A673 (cell line): ENCODE data around the gene INPP5A. TPM values are rescaled to one million over a fixed set of nuclear protein-coding genes. Genes with fewer than 3 reads are reported as not detected.

Source experiments
- BruUV-seq: library from RNA; stranded (reverse); fragments of 400-500 nt; replicated peaks from 2 replicates; lab custom pipeline; 2021; lab: Mats Ljungman, UMichigan
- CTCF ChIA-PET: fragments of 300-600 bp; sonication (Branson Sonifier 250); formaldehyde crosslinking; loops from one replicate; lab custom pipeline; 2022; ENCODE audit warnings: antibody characterized with exemption; lab: Charles Lee
- POLR2A ChIA-PET: fragments of 300-600 bp; sonication (Branson Sonifier 250); formaldehyde crosslinking; loops from one replicate; lab custom pipeline; 2022; ENCODE audit warnings: antibody characterized with exemption; ENCODE audit not compliant: low non-redundant PET; lab: Charles Lee
- DNase-seq: peaks from one replicate; pipeline ENCODE4 v3.0.0-alpha.2; 2015; ENCODE audit warnings: low spot score
- H3K27ac ChIP-seq: fragments of 200-600 bp; sonication (generic); 2 replicates; pipeline ENCODE4 v1.5.1; 2016; ENCODE audit warnings: mixed run types, low read depth, mild to moderate bottlenecking, mixed read lengths, antibody characterized with exemption, low read length; ENCODE audit not compliant: poor library complexity, severe bottlenecking
- H3K27me3 ChIP-seq: fragments of 200-600 bp; sonication (generic); replicated peaks from 2 replicates; pipeline ENCODE4 v1.6.1; 2017; ENCODE audit warnings: mixed run types, low read depth, mild to moderate bottlenecking, mixed read lengths, antibody characterized with exemption, low read length; ENCODE audit not compliant: insufficient read depth, poor library complexity
- H3K36me3 ChIP-seq: fragments of 200-600 bp; sonication (generic); 2 replicates; pipeline ENCODE4 v1.6.1; 2016; ENCODE audit warnings: mixed run types, mild to moderate bottlenecking, mixed read lengths, antibody characterized with exemption, low read length; ENCODE audit not compliant: insufficient read depth, poor library complexity, severe bottlenecking
- H3K4me1 ChIP-seq: fragments of 200-600 bp; sonication (generic); 2 replicates; pipeline ENCODE4 v1.6.1; 2017; ENCODE audit warnings: mixed run types, mild to moderate bottlenecking, mixed read lengths, antibody characterized with exemption, low read length; ENCODE audit not compliant: insufficient read depth, poor library complexity, severe bottlenecking
- H3K4me3 ChIP-seq: fragments of 200-600 bp; sonication (generic); 2 replicates; pipeline ENCODE4 v1.5.1; 2016; ENCODE audit warnings: low read depth, mixed run types, mild to moderate bottlenecking, mixed read lengths, low read length; ENCODE audit not compliant: poor library complexity, severe bottlenecking
- H3K9me3 ChIP-seq: fragments of 200-600 bp; sonication (generic); 2 replicates; pipeline ENCODE4 v1.6.1; 2016; ENCODE audit warnings: mixed run types, low read depth, mild to moderate bottlenecking, mixed read lengths, antibody characterized with exemption, low read length; ENCODE audit not compliant: poor library complexity, severe bottlenecking
- EZH2 ChIP-seq: fragments of 200-600 bp; sonication (generic); IDR thresholded peaks from 2 replicates; pipeline ENCODE4 v1.6.1; 2017; ENCODE audit warnings: borderline replicate concordance, low read depth, mild to moderate bottlenecking, mixed read lengths, antibody characterized with exemption, low read length; ENCODE audit not compliant: poor library complexity, severe bottlenecking
- intact Hi-C: fragments of 100-400 bp; cut with micrococcal nuclease; formaldehyde crosslinking; loops from one replicate; pipeline ENCODE4 v1.10.0; 2022; ENCODE audit not compliant: unreplicated experiment
- total RNA-seq: library from RNA; stranded (reverse); gene quantifications from 2 replicates; pipeline ENCODE4 v1.2.3, GENCODE V29; 2021
- TF ChIP-seq, protein P1 (sequence below): fragments of 300-800, 200-600 bp; sonication (generic); conservative IDR thresholded peaks from 2 replicates; pipeline ENCODE4 v1.5.1; 2017; ENCODE audit warnings: low read depth, mild to moderate bottlenecking, antibody characterized with exemption, low read length, moderate library complexity, mixed read lengths

Gene INPP5A
- total RNA-seq, 1 experiment from 2014 or later: 21.8 TPM

GRCh38 chr10:132762267-132762666, 224.7 kb downstream of the INPP5A start:
- ChIA-PET POLR2A (no interaction called here), CTCF (no interaction called here)
- H3K4me1 ChIP-seq: no peaks in the 10 kb centered on the region
- H3K27me3 ChIP-seq: no peaks in the 10 kb centered on the region
- no peak overlapping the region for H3K4me3 ChIP-seq
- intact Hi-C loops: no loop called here
- H3K27ac ChIP-seq: no peak overlapping the region
- no peaks in the 10 kb centered on the region for H3K9me3 ChIP-seq
- no peaks in the 10 kb centered on the region for H3K36me3 ChIP-seq
- TF ChIP-seq, protein P1, sequence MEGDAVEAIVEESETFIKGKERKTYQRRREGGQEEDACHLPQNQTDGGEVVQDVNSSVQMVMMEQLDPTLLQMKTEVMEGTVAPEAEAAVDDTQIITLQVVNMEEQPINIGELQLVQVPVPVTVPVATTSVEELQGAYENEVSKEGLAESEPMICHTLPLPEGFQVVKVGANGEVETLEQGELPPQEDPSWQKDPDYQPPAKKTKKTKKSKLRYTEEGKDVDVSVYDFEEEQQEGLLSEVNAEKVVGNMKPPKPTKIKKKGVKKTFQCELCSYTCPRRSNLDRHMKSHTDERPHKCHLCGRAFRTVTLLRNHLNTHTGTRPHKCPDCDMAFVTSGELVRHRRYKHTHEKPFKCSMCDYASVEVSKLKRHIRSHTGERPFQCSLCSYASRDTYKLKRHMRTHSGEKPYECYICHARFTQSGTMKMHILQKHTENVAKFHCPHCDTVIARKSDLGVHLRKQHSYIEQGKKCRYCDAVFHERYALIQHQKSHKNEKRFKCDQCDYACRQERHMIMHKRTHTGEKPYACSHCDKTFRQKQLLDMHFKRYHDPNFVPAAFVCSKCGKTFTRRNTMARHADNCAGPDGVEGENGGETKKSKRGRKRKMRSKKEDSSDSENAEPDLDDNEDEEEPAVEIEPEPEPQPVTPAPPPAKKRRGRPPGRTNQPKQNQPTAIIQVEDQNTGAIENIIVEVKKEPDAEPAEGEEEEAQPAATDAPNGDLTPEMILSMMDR: no peak
- no peak for DNase-seq
- BruUV-seq: no TSS peak

- ChIA-PET CTCF (no interaction called here), POLR2A (no interaction called here)
- intact Hi-C loops: no loop called here
- Histone ChIP-seq H3K9me3 (no peaks in the 10 kb centered on the region), H3K27ac (no peak overlapping the region), H3K27me3 (no peaks in the 10 kb centered on the region), H3K36me3 (no peaks in the 10 kb centered on the region), H3K4me3 (no peak overlapping the region), H3K4me1 (no peaks in the 10 kb centered on the region)
- DNase-seq: no peak
- TF ChIP-seq, protein P1: no peak
- TF ChIP-seq EZH2: no peak
- no TSS peak for BruUV-seq
Observed at GRCh38 chr10:132763545-132763944, 226.0 kb downstream of the INPP5A start.

DNA sequence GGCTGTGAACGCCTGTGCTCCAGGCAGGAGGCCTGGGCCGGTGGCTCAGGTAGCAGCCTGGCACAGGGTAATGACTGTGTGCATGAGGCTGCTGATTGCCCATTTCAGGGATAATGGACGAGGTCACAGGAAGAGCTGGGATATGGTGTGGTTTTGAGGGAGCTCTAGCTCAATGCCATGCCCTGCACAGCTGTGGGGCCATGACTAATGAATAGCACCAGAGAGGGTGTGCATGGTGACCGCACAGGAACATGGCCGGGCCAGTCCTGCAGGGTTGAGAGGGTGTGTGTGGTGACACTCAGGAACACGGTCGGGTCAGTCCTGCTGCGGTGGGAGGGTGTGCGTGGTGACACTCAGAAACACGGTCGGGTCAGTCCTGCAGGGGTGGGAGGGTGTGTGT, 226.5 kb downstream of the INPP5A start:
- intact Hi-C loops: no loop called here
- CTCF ChIA-PET: no interaction called here
- no peak for TF ChIP-seq EZH2
- POLR2A ChIA-PET: no interaction called here
- Histone ChIP-seq H3K9me3 (no peaks in the 10 kb centered on the region), H3K4me3 (no peak overlapping the region), H3K36me3 (no peaks in the 10 kb centered on the region), H3K4me1 (no peaks in the 10 kb centered on the region), H3K27ac (no peak overlapping the region), H3K27me3 (no peaks in the 10 kb centered on the region)
- no TSS peak for BruUV-seq
- DNase-seq: no peak

- TF ChIP-seq, protein P1: no peak
- no peak for TF ChIP-seq EZH2
- intact Hi-C loops: no loop called here
- Histone ChIP-seq H3K27me3 (no peaks in the 10 kb centered on the region), H3K4me1 (no peaks in the 10 kb centered on the region), H3K27ac (no peak overlapping the region), H3K9me3 (no peaks in the 10 kb centered on the region), H3K4me3 (no peak overlapping the region), H3K36me3 (no peaks in the 10 kb centered on the region)
- ChIA-PET POLR2A (no interaction called here), CTCF (no interaction called here)
- BruUV-seq: no TSS peak
- DNase-seq: no peak
Observed at GRCh38 chr10:132765435-132765834, 227.8 kb downstream of the INPP5A start.
